GM12891 (cell line): Measurements from ENCODE around the gene RAB25.

Experiments used
- PAX5 ChIP-seq: IDR thresholded peaks from 2 replicates; pipeline ENCODE4 v1.6.1; 2011; ENCODE audit warnings: low read length, moderate library complexity, mild to moderate bottlenecking; ENCODE audit not compliant: insufficient read depth, severe bottlenecking
- POLR2A ChIP-seq: IDR thresholded peaks from 2 replicates; pipeline ENCODE4 v1.6.1; 2011; ENCODE audit warnings: low read depth, low read length, control low read depth
- POLR2AphosphoS5 ChIP-seq: IDR thresholded peaks from 2 replicates; pipeline ENCODE4 v1.6.1; 2011; ENCODE audit warnings: low read depth, low read length, control low read depth
- POU2F2 ChIP-seq: IDR thresholded peaks from 2 replicates; pipeline ENCODE4 v1.6.1; 2011; ENCODE audit warnings: low read depth, mild to moderate bottlenecking, control low read depth, low read length, moderate library complexity
- SPI1 ChIP-seq: IDR thresholded peaks from 2 replicates; pipeline ENCODE4 v1.6.1; 2011; ENCODE audit warnings: low read depth, low read length, control low read depth
- TAF1 ChIP-seq: IDR thresholded peaks from 2 replicates; pipeline ENCODE4 v1.6.1; 2011; ENCODE audit warnings: low read depth, low read length, control low read depth

DNA sequence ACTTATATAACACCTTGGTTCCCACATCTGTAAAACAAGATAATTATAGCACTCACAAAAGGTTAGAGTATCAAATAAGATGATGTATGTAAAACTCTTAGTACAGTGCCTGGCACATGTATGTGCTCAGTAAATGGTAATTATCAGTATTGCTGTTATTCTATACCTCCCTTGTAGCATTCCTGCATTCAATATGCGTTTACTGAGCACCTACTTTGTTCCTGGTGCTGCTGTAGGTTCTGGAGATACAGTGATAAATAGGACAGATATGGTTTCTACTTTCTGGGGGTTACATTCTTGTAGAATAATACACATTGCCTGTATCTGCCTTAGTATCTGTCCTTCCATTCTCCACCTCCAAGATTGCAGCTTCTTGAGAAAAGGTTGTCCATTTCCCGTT, 39.0 kb upstream of the RAB25 start:
- TF ChIP-seq POU2F2 (no peak), TAF1 (no peak), POLR2AphosphoS5 (no peak), POLR2A (no peak), PAX5 (no peak), SPI1 (no peak)
